B cell (primary cell): ENCODE measurements around the gene SEMA7A. TPM values are rescaled to one million over a fixed set of nuclear protein-coding genes. Genes with fewer than 3 reads are reported as not detected.

Source experiments
- ATAC-seq: fragments of 200-7000 bp; cut with Tn5 transposase; one replicate; pipeline ENCODE4 v1.10.0; 2021; ENCODE audit warnings: low read depth, mild to moderate bottlenecking, moderate number of reproducible peaks, moderate library complexity
- CTCF ChIA-PET: fragments of 350-600 bp; sonication (Branson Sonifier 250); formaldehyde crosslinking; loops from one replicate; lab custom pipeline; 2021; ENCODE audit warnings: antibody characterized with exemption, inconsistent platforms; lab: Charles Lee
- POLR2A ChIA-PET: fragments of 350-600 bp; sonication (Branson Sonifier 250); formaldehyde crosslinking; loops from one replicate; lab custom pipeline; 2021; ENCODE audit warnings: antibody characterized with exemption; lab: Charles Lee
- DNase-seq: peaks from one replicate; pipeline ENCODE4 v3.0.0; 2013
- H2AFZ ChIP-seq: 2 replicates; pipeline ENCODE4 v1.6.1; 2012; ENCODE audit warnings: mild to moderate bottlenecking, low read depth, low read length; ENCODE audit not compliant: insufficient read depth, poor library complexity, severe bottlenecking
- H3K27ac ChIP-seq, 2 donors: 1 replicate in 1 of 2; 2 replicates in 1 of 2; pipeline ENCODE4 v1.5.1; 2012 to 2013; ENCODE audit warnings: low read length in 2 of 2, mild to moderate bottlenecking in 2 of 2, moderate library complexity in 1 of 2
- H3K27me3 ChIP-seq, 4 experiments: fragments of 200-600 bp in 1 of 4; sonication (generic) in 1 of 4; replicated peaks in 1 of 4; 1 replicate in 2 of 4; 2 replicates in 2 of 4; pipeline versions ENCODE4 v1.6.1 to v1.7.0; 2013 to 2016; ENCODE audit warnings: low read length in 3 of 4, mild to moderate bottlenecking in 2 of 4, mixed read lengths in 1 of 4, moderate library complexity in 1 of 4; ENCODE audit not compliant: insufficient read depth in 4 of 4, control insufficient read depth in 3 of 4; ENCODE audit errors: control extremely low read depth in 1 of 4
- H3K36me3 ChIP-seq, 2 experiments: replicated peaks in 1 of 2; 1 replicate in 1 of 2; 2 replicates in 1 of 2; pipeline versions ENCODE4 v1.6.1 to v1.7.1; 2013; ENCODE audit warnings: low read length in 1 of 2; ENCODE audit not compliant: insufficient read depth in 2 of 2, control insufficient read depth in 1 of 2; ENCODE audit errors: control extremely low read depth in 1 of 2, extremely low read depth in 1 of 2
- H3K4me1 ChIP-seq, 2 donors: fragments of 200-600 bp in 1 of 2; sonication (generic) in 1 of 2; 1 replicate in 1 of 2; 2 replicates in 1 of 2; pipeline versions ENCODE4 v1.5.1 to v1.6.1; 2013 to 2017; ENCODE audit warnings: low read length in 2 of 2; ENCODE audit not compliant: control insufficient read depth in 2 of 2, insufficient read depth in 2 of 2
- H3K4me2 ChIP-seq: replicated peaks from 2 replicates; pipeline ENCODE3; 2012; ENCODE audit warnings: mild to moderate bottlenecking, low read depth, low read length; ENCODE audit not compliant: poor library complexity, severe bottlenecking
- H3K4me3 ChIP-seq, 5 experiments: fragments of 200-600 bp in 1 of 5; sonication (generic) in 1 of 5; 1 replicate in 3 of 5; 2 replicates in 2 of 5; pipeline versions ENCODE4 v1.5.1 to v1.7.0; 2011 to 2016; ENCODE audit warnings: low read length in 4 of 5, mild to moderate bottlenecking in 4 of 5, low read depth in 2 of 5, control low read depth in 1 of 5, moderate library complexity in 1 of 5; ENCODE audit not compliant: insufficient read depth in 1 of 5; ENCODE audit errors: control extremely low read depth in 1 of 5, extremely low read depth in 1 of 5
- H3K79me2 ChIP-seq: fragments of 200-600 bp; sonication (generic); one replicate; pipeline ENCODE4 v1.6.0; 2016; ENCODE audit warnings: low read length; ENCODE audit not compliant: control insufficient read depth, insufficient read depth
- H3K9ac ChIP-seq: fragments of 200-600 bp; sonication (generic); 2 replicates; pipeline ENCODE4 v1.6.1; 2017; ENCODE audit warnings: mild to moderate bottlenecking, low read length, moderate library complexity
- H3K9me3 ChIP-seq, 3 donors: one replicate each; pipeline versions ENCODE4 v1.6.1 to v1.7.1; 2013; ENCODE audit warnings: low read length in 2 of 3; ENCODE audit not compliant: control insufficient read depth in 2 of 3, insufficient read depth in 1 of 3; ENCODE audit errors: control extremely low read depth in 1 of 3
- H4K20me1 ChIP-seq: 2 replicates; pipeline ENCODE4 v1.6.0; 2012; ENCODE audit warnings: mild to moderate bottlenecking, low read length; ENCODE audit not compliant: insufficient read depth, control insufficient read depth, poor library complexity, severe bottlenecking
- H3K27ac Mint-ChIP-seq: one replicate; pipeline ENCODE4 v1.8.0; 2021; ENCODE audit warnings: mixed read lengths
- H3K27me3 Mint-ChIP-seq: one replicate; pipeline ENCODE4 v1.8.0; 2021; ENCODE audit warnings: mixed read lengths
- H3K4me1 Mint-ChIP-seq: one replicate; pipeline ENCODE4 v1.8.0; 2021; ENCODE audit warnings: mixed read lengths
- H3K4me3 Mint-ChIP-seq: one replicate; pipeline ENCODE4 v1.8.0; 2021; ENCODE audit warnings: mixed read lengths
- H3K9me3 Mint-ChIP-seq: one replicate; pipeline ENCODE4 v1.8.0; 2022; ENCODE audit warnings: mixed read lengths; ENCODE audit not compliant: insufficient read depth
- CTCF ChIP-seq: fragments of 200-600 bp; IDR thresholded peaks from one replicate; pipeline ENCODE4 v1.8.0; 2022; ENCODE audit warnings: antibody characterized with exemption, mild to moderate bottlenecking
- EZH2 ChIP-seq: IDR thresholded peaks from 2 replicates; pipeline ENCODE4 v1.6.1; 2012; ENCODE audit warnings: borderline replicate concordance, low read depth, mild to moderate bottlenecking, moderate library complexity, low read length; ENCODE audit not compliant: insufficient read depth, poor library complexity, severe bottlenecking
- WGBS: methylation state at CpG from one replicate; pipeline ENCODE4 v1.1.5; 2013; ENCODE audit warnings: missing lambda C conversion rate; ENCODE audit not compliant: insufficient coverage; 5-methylcytosine and 5-hydroxymethylcytosine counted together
- intact Hi-C: fragments of 100-400 bp; cut with micrococcal nuclease; formaldehyde crosslinking; loops from one replicate; pipeline ENCODE4 v1.10.0; 2022
- polyA plus RNA-seq: library from polyadenylated mRNA; depleted of rRNA; stranded (reverse); fragments of >200 nt; gene quantifications from 2 replicates; pipeline ENCODE4 v1.2.3, GENCODE V29; 2012
- total RNA-seq, 2 donors: library from RNA; stranded (reverse); fragments of 120-200 nt in 1 of 2; gene quantifications; 1 replicate in 1 of 2; 2 replicates in 1 of 2; pipeline versions ENCODE4 v1.2.3 to v1.2.4, GENCODE V29; 2013 to 2022

The SEMA7A gene
- total and polyA plus RNA-seq, 2 donors (not counting 1 experiment from before 2014, with no cell fraction given) = 42.0 to 44.2 TPM

GRCh38 chr15:74392902-74393301, 40.9 kb downstream of the SEMA7A start:
- H3K4me3 ChIP-seq = no peak overlapping the region
- Mint-ChIP-seq H3K27me3 (no peaks in the 10 kb centered on the region), H3K4me1 (peaks cover 86% of the 10 kb centered on the region), H3K27ac (peak overlapping the region; percentile 69), H3K9me3 (no peaks in the 10 kb centered on the region), H3K4me3 (no peak overlapping the region)
- H3K36me3 ChIP-seq = no peaks in the 10 kb centered on the region
- ChIA-PET CTCF (interaction anchor here (1.2 to 6.4 kb wide), 5 partner anchors 7 to 46 kb away, joined by 3 to 49 read pairs (median 15); no protein-coding TSS in a partner anchor), POLR2A (interaction anchor here (1.3 kb wide), 1 partner anchor 11 kb away, joined by 6 read pairs; no protein-coding TSS in a partner anchor)
- H2AFZ ChIP-seq = no peak overlapping the region
- no peaks in the 10 kb centered on the region for H3K9me3 ChIP-seq
- peaks cover under 1% of the 10 kb centered on the region for H3K79me2 ChIP-seq
- intact Hi-C loops = no loop called here
- H3K4me2 ChIP-seq = peak overlapping the region; percentile 45
- 92% methylated on average over 7 of the region's 7 CpGs for WGBS
- TF ChIP-seq CTCF = no peak
- H4K20me1 ChIP-seq = no peaks in the 10 kb centered on the region
- no peak for ATAC-seq
- H3K4me1 ChIP-seq = peaks cover 72 to 94% of the 10 kb centered on the region in 2 donors
- H3K27ac ChIP-seq = no peak overlapping the region
- no peak for DNase-seq
- H3K27me3 ChIP-seq = no peaks in the 10 kb centered on the region
- H3K9ac ChIP-seq = no peak overlapping the region

- no peak for DNase-seq
- no peak for ATAC-seq
- TF ChIP-seq CTCF = no peak
- no peak for TF ChIP-seq EZH2
- no peaks in the 10 kb centered on the region for H3K9me3 ChIP-seq
- H3K9ac ChIP-seq = no peak overlapping the region
- peak overlapping the region; percentile 41 for H3K4me3 Mint-ChIP-seq
- H3K4me3 ChIP-seq = no peak overlapping the region
- H3K27me3 Mint-ChIP-seq = no peaks in the 10 kb centered on the region
- H3K4me2 ChIP-seq = peak overlapping the region; percentile 45
- WGBS = 66% methylated on average over 8 of the region's 8 CpGs
- no peak overlapping the region for H2AFZ ChIP-seq
- peak overlapping the region; percentile 69 for H3K27ac Mint-ChIP-seq
- intact Hi-C loops = no loop called here
- no peaks in the 10 kb centered on the region for H4K20me1 ChIP-seq
- peak overlapping the region in 1 of 2 donors; percentile 9 for H3K27ac ChIP-seq
- ChIA-PET POLR2A (no interaction called here), CTCF (interaction anchor here (1.2 to 6.4 kb wide), 3 partner anchors 10 to 47 kb away, joined by 3 to 45 read pairs (median 7); no protein-coding TSS in a partner anchor)
- H3K36me3 ChIP-seq = no peaks in the 10 kb centered on the region
- no peaks in the 10 kb centered on the region for H3K9me3 Mint-ChIP-seq
- H3K79me2 ChIP-seq = peaks cover 5% of the 10 kb centered on the region
- peaks cover 86% of the 10 kb centered on the region for H3K4me1 Mint-ChIP-seq
- H3K27me3 ChIP-seq = no peaks in the 10 kb centered on the region
- peaks cover 72 to 94% of the 10 kb centered on the region in 2 donors for H3K4me1 ChIP-seq
These were observed 41.3 kb downstream of the SEMA7A start for GRCh38 chr15:74392451-74392830.
